HCT116 (cell line): ENCODE measurements around the gene SETD5. TPM values are rescaled to one million over a fixed set of nuclear protein-coding genes. Genes with fewer than 3 reads are reported as not detected.
A peak's percentile ranks its signal among the peaks of the same experiment; 100 is the strongest.

Source experiments
- CEBPB ChIP-seq: IDR thresholded peaks from 2 replicates; pipeline ENCODE4 v1.6.1; 2012; ENCODE audit warnings: low read depth
- EGR1 ChIP-seq: IDR thresholded peaks from 2 replicates; pipeline ENCODE4 v1.6.1; 2012; ENCODE audit warnings: low read depth
- EZH2 ChIP-seq: fragments of 200-600 bp; sonication (generic); IDR thresholded peaks from 2 replicates; pipeline ENCODE4 v1.6.1; 2017; ENCODE audit warnings: antibody characterized with exemption, mixed run types
- FOSL1 ChIP-seq: IDR thresholded peaks from 2 replicates; pipeline ENCODE4 v1.6.1; 2012; ENCODE audit warnings: low read depth
- ZFX ChIP-seq: fragments of 450-650 bp; IDR thresholded peaks from 2 replicates; pipeline ENCODE4 v1.6.1; 2017
- total RNA-seq: library from RNA; stranded (reverse); gene quantifications from one replicate; pipeline ENCODE4 v1.2.1, GENCODE V29; 2021; ENCODE audit not compliant: unreplicated experiment
- TF ChIP-seq, protein P1 (sequence below): IDR thresholded peaks from 2 replicates; pipeline ENCODE4 v1.6.1; 2012
- TF ChIP-seq, protein P2 (sequence below): IDR thresholded peaks from 2 replicates; pipeline ENCODE4 v1.6.1; 2012; ENCODE audit warnings: low read depth
- TF ChIP-seq, protein P3 (sequence below): IDR thresholded peaks from 2 replicates; pipeline ENCODE4 v1.6.1; 2011; ENCODE audit warnings: mild to moderate bottlenecking, low read length, moderate library complexity; ENCODE audit not compliant: insufficient replicate concordance; ENCODE audit errors: extremely low read depth

The SETD5 gene
- total RNA-seq, 1 experiment from 2014 or later, result 141 TPM

DNA sequence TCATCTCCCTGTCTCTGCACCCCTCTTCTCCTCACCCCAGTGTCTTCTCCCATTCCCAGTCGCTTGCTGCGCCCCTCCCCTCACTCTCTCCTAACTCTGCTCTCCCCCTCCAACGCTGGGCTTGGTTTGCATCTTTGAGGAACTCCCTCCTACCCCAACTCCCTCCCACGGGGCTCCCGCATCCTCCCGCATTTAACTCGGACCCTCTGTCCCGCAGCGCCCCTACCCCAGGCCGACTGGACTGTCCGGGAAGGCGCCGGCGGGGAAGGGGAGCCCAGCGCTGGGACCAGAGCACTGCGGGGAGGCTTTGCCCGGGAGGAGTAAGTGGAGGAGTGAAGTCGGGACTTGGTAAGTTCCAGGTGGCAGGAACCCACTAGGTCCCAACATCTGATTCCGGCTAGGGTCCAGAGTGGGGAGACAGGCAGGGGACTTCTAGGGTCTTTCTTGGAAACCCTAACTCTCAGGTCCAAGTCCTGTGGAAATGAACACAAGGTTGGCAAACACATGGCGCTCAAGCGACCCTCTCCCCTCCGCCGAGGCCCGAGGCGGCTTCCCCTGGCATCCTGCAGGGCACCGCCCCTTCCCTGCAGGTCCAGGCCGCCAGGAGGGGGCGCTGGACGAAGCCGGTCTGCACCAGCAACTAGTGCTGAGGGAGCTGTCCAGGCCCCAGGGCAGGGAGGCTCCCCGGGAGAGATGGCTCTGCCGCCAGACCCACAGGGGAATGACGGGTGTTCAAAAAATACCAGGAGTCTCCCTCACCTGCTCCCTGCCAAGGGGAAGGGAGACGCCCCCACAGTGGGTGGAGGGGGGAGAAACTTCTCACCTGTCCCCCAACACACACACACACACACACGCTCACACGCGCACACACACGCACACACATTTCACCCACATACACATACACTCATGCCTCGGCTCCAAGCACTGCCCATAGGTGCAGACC lies 103.0 kb downstream of the SETD5 start (continued):
- TF ChIP-seq, protein P1, sequence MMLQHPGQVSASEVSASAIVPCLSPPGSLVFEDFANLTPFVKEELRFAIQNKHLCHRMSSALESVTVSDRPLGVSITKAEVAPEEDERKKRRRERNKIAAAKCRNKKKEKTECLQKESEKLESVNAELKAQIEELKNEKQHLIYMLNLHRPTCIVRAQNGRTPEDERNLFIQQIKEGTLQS, result no peak
- no peak for TF ChIP-seq EGR1
- TF ChIP-seq CEBPB, result no peak
- no peak for TF ChIP-seq EZH2
- TF ChIP-seq, protein P2, sequence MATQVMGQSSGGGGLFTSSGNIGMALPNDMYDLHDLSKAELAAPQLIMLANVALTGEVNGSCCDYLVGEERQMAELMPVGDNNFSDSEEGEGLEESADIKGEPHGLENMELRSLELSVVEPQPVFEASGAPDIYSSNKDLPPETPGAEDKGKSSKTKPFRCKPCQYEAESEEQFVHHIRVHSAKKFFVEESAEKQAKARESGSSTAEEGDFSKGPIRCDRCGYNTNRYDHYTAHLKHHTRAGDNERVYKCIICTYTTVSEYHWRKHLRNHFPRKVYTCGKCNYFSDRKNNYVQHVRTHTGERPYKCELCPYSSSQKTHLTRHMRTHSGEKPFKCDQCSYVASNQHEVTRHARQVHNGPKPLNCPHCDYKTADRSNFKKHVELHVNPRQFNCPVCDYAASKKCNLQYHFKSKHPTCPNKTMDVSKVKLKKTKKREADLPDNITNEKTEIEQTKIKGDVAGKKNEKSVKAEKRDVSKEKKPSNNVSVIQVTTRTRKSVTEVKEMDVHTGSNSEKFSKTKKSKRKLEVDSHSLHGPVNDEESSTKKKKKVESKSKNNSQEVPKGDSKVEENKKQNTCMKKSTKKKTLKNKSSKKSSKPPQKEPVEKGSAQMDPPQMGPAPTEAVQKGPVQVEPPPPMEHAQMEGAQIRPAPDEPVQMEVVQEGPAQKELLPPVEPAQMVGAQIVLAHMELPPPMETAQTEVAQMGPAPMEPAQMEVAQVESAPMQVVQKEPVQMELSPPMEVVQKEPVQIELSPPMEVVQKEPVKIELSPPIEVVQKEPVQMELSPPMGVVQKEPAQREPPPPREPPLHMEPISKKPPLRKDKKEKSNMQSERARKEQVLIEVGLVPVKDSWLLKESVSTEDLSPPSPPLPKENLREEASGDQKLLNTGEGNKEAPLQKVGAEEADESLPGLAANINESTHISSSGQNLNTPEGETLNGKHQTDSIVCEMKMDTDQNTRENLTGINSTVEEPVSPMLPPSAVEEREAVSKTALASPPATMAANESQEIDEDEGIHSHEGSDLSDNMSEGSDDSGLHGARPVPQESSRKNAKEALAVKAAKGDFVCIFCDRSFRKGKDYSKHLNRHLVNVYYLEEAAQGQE, result peak; percentile 57
- no peak for TF ChIP-seq ZFX
- TF ChIP-seq, protein P3, sequence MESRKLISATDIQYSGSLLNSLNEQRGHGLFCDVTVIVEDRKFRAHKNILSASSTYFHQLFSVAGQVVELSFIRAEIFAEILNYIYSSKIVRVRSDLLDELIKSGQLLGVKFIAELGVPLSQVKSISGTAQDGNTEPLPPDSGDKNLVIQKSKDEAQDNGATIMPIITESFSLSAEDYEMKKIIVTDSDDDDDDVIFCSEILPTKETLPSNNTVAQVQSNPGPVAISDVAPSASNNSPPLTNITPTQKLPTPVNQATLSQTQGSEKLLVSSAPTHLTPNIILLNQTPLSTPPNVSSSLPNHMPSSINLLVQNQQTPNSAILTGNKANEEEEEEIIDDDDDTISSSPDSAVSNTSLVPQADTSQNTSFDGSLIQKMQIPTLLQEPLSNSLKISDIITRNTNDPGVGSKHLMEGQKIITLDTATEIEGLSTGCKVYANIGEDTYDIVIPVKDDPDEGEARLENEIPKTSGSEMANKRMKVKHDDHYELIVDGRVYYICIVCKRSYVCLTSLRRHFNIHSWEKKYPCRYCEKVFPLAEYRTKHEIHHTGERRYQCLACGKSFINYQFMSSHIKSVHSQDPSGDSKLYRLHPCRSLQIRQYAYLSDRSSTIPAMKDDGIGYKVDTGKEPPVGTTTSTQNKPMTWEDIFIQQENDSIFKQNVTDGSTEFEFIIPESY, result no peak
- no peak for TF ChIP-seq FOSL1
